ENCODE measurements around the gene NCSTN.

The NCSTN gene

DNA sequence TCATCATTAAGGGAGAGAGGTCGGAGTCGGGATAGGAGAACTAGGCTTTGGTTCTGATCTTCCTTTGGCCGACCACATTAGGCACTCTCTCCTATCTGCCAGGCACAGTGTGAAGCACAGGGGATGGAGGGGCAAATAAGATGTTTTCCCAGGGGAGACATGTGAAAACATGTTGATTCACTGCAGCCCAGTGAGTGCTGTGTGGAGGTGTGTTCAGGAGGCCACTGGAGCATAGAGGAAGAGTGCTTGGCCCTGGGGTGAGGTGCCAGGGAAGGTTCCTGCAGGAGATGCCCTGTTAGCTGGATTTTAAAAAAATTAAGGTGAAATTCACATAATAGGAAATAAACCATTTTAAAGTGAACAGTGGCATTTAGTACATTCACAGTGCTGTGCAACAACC lies 60.9 kb downstream of the NCSTN start:
- DNase-seq (ENCODE audit: low read depth, low spot score) = no peak

- no peak for DNase-seq (ENCODE audit: low read depth, low spot score)
Measured at GRCh38 chr1:160405331-160405877, 62.2 kb downstream of the NCSTN start.

DNA sequence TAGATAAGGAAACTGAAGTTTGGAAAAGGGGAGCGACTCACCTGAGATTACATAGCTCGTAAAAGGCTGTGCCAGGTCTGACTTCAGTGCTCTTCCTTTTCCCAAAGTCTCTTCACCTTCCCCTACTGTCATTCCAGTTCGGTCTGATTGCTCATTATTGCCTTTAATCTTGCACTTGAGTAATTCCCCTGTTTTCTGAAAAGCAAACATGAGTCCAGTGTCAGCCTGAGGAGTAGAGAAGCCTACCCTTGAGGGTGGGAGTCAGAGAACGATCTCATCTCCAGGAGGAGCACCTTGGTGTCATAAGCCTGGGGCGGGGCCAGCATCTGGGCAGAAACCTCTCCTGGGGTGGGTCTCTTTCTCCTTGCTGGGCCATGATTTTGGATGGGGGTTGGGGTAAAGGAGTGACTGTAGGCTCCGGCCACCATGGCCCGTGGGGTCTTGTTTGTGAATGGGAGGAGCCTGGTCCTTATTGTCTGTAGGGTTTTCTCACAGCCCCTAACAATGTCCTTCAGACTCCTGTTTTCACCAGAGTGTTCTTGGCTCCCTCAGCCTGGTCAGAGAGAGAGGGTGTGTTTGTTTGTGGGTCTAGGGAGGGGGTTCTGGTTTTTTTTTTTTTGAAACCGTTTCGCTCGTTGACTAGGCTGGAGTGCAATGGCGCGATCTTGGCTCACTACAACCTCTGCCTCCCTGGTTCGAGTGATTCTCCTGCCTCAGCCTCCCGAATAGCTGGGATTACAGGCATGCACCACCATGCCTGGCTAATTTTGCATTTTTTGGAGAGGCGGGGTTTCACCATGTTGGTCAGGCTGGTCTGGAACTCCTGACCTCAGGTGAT lies 63.2 kb downstream of the NCSTN start:
- no peak for DNase-seq (ENCODE audit: low read depth, low spot score)

- DNase-seq (ENCODE audit: low read depth, low spot score) = no peak
Measured at GRCh38 chr1:160407839-160408801, 64.9 kb downstream of the NCSTN start.

Measured in activated naive CD8-positive, alpha-beta T cell treated with anti-CD3 and anti-CD28 coated beads, Interleukin-2, amount 50 U/mL, for 16 hours (primary cell).